GM18526 (cell line): ENCODE measurements around the gene SLCO4A1.

Experiments
- POLR2A ChIP-seq: IDR thresholded peaks from 3 replicates; pipeline ENCODE4 v1.6.1; 2011; ENCODE audit not compliant: insufficient read length; ENCODE audit errors: extremely low read depth

The SLCO4A1 gene

GRCh38 chr20:62699296-62699695 lies 57.0 kb downstream of the SLCO4A1 start:
- TF ChIP-seq POLR2A = no peak

DNA sequence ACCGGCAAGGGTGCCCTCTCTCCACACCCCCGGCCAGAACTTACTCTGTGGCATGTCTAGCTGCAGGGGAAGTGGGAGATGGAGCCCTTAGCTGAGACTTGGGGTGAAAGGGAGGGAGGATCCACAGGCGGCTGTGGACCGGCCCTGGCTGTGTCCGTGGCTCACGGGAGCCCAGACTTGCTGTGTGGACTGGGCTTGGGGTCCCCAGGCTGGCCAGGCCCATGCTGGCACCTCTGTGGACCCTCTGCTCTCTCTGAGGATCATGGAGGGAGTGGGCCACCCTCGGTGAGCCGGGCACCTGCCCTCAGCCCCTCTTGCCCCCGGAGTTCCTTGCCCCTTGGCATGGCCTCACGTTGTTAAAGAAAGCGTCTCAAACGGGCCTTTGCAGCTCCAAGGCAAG lies 57.4 kb downstream of the SLCO4A1 start:
- no peak for TF ChIP-seq POLR2A

- no peak for TF ChIP-seq POLR2A
These were observed 58.1 kb downstream of the SLCO4A1 start for GRCh38 chr20:62700261-62700930.

GRCh38 chr20:62701161-62702012 lies 59.1 kb downstream of the SLCO4A1 start:
- TF ChIP-seq POLR2A = no peak

GRCh38 chr20:62702013-62702300 lies 59.7 kb downstream of the SLCO4A1 start:
- TF ChIP-seq POLR2A = no peak

- TF ChIP-seq POLR2A = no peak
These were observed 60.9 kb downstream of the SLCO4A1 start for GRCh38 chr20:62702895-62703852.

GRCh38 chr20:62703853-62704228 lies 61.5 kb downstream of the SLCO4A1 start:
- TF ChIP-seq POLR2A = no peak

DNA sequence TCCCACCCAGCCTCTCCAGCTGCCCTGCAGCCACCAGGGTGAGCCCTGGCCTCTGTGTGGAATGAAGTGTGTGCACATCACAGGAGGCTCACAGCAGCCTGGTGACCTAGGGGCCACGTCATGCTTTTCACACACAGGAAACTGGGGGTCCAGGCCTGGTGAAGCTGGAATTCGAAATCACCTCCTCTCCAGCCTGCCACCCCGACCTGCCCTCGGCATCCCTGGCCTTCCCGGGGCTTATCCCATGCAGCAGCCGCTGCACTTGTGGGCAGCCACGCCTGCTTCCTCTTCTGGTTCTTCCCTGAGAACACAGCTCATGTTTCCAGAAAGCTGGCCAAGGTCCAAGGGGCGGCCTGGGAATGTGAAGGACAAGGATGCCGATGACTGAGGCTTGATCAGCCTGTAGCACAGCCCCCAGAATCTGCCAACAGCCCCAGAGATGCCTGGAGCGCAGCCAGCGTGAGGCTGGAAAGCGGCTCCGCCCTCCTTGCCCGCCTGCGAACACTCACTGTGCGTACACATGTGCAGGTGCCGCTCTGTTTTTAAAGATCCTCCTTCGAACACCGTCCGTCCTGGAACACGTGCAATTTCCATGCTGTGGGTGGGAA lies 62.1 kb downstream of the SLCO4A1 start:
- no peak for TF ChIP-seq POLR2A

GRCh38 chr20:62705627-62706026 lies 63.3 kb downstream of the SLCO4A1 start:
- TF ChIP-seq POLR2A = no peak

GRCh38 chr20:62706344-62706743 lies 64.0 kb downstream of the SLCO4A1 start:
- TF ChIP-seq POLR2A = no peak

DNA sequence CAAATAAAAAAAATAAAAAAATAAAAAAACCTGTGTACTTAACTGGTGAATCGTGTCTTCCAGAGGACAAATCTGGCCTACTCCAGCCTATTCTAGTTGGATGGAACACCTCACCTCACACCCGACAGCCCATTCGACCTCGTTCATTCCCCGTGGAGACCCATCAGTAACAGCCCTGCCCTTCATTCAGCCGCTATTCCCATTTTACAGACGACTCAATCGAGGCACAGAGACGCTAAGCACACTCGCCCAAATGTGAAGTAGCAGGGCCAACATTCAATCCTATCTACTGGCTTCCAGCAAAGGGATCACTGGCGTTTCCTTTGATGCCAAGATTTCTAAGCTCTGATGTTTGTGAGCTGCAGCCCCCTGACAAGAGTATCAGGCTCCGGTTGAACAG lies 64.6 kb downstream of the SLCO4A1 start:
- TF ChIP-seq POLR2A = no peak

- TF ChIP-seq POLR2A = no peak
These were observed 65.1 kb downstream of the SLCO4A1 start for GRCh38 chr20:62707276-62707920.

DNA sequence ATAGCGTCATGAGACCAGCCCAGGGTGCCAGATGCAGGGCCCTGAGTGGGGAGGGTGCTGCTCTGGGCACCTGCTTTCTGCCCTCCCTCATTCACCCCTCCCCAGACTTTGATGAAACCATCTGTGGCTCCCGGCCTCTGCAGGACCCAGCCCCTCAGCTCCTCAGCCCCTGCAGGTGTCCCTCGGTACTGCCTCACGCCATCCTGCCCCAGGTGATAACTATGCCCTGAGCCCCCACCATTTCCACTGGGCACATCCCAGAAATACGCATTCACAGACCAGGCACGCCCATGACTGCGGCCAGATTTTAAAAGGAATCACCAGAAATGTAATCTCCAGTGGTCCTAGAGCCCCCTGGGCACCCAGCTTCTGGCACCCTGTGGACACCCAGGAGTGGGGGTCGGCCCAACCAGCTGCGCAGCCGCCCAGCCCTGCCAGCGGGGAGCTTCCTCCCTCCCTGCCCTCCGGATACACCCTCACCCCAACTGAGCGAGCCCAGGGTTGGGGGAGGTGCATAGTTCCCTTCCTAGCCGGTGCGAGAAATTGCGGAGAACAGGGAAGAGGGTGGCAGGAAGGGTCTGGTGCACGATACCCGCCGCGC lies 65.7 kb downstream of the SLCO4A1 start:
- no peak for TF ChIP-seq POLR2A

GRCh38 chr20:62708591-62709536 lies 66.6 kb downstream of the SLCO4A1 start, which contains the start of gene NTSR1:
TSS of gene NTSR1 (plus strand) at chr20:62708836. CDS start at chr20:62709208, 372 bp downstream.
- no peak for TF ChIP-seq POLR2A

GRCh38 chr20:62709537-62709905 lies 67.2 kb downstream of the SLCO4A1 start:
- TF ChIP-seq POLR2A = no peak
